Vagina (tissue), 2 donors: Measurements from ENCODE around the gene IZUMO2.
A peak's percentile ranks its signal among the peaks of the same experiment; 100 is the strongest.

Source experiments
- CTCF ChIP-seq, 3 experiments: fragments of 450-650 bp in 2 of 3; fragments of 200-600 bp in 1 of 3; sonication (generic) in 1 of 3; IDR thresholded peaks; one replicate each; pipeline ENCODE4 v1.5.1; 2017 to 2019; ENCODE audit warnings: antibody characterized with exemption in 3 of 3, mild to moderate bottlenecking in 2 of 3, moderate library complexity in 2 of 3
- POLR2A ChIP-seq, 2 donors: fragments of 450-650 bp; IDR thresholded peaks; one replicate each; pipeline ENCODE4 v1.6.1; 2017; ENCODE audit warnings: antibody characterized with exemption in 2 of 2, mild to moderate bottlenecking in 2 of 2, moderate library complexity in 2 of 2
- POLR2AphosphoS5 ChIP-seq, 2 donors: sonication (generic); formaldehyde crosslinking; IDR thresholded peaks; one replicate each; pipeline ENCODE4 v1.9.0; 2017; ENCODE audit warnings: antibody characterized with exemption in 2 of 2, mild to moderate bottlenecking in 2 of 2, low read depth in 1 of 2; ENCODE audit not compliant: insufficient read depth in 1 of 2

GRCh38 chr19:50147462-50148423, 15.3 kb downstream of the IZUMO2 start:
- TF ChIP-seq CTCF (IDR thresholded peaks at IDR 0.05) (peak in 1 of 3 experiments; percentile 7), POLR2AphosphoS5 (IDR thresholded peaks at IDR 0.05; ENCODE audit: insufficient read depth in 1 of 2, low read depth in 1 of 2) (peak; percentile 77 to 86), POLR2A (IDR thresholded peaks at IDR 0.05) (no peak)
